IMR-90 (cell line): ENCODE measurements around the gene PRAME. TPM values are rescaled to one million over a fixed set of nuclear protein-coding genes. Genes with fewer than 3 reads are reported as not detected.

Experiments used
- ATAC-seq: fragments of 200-7000 bp; cut with Tn5 transposase; 2 replicates; pipeline ENCODE4 v1.9.1; 2020; ENCODE audit warnings: low read depth, mild to moderate bottlenecking, moderate library complexity
- BruUV-seq: library from RNA; stranded (reverse); fragments of 400-500 nt; replicated peaks from 2 replicates; lab custom pipeline; 2021; lab: Mats Ljungman, UMichigan
- CTCF ChIA-PET: fragments of 300-600 bp; formaldehyde crosslinking; extraction: SDS; loops from one replicate; lab custom pipeline; 2021; ENCODE audit warnings: antibody characterized with exemption; lab: Yijun Ruan, JAX
- POLR2A ChIA-PET: fragments of 300-600 bp; sonication (Branson Sonifier 250); formaldehyde crosslinking; loops from one replicate; lab custom pipeline; 2022; ENCODE audit warnings: antibody characterized with exemption; ENCODE audit not compliant: unreplicated experiment; lab: Charles Lee
- DNase-seq: peaks from one replicate; pipeline ENCODE4 v3.0.0; 2013
- H2AFZ ChIP-seq: replicated peaks from 2 replicates; pipeline ENCODE3; 2013; ENCODE audit warnings: low read length, mild to moderate bottlenecking; ENCODE audit not compliant: poor library complexity
- H2AK5ac ChIP-seq: 2 replicates; pipeline ENCODE4 v1.6.1; 2013; ENCODE audit warnings: low read depth, low read length, inconsistent platforms
- H2AK9ac ChIP-seq: replicated peaks from 2 replicates; pipeline ENCODE3; 2013; ENCODE audit warnings: mild to moderate bottlenecking, low read depth, low read length, moderate library complexity; ENCODE audit not compliant: poor library complexity
- H2BK120ac ChIP-seq: 2 replicates; pipeline ENCODE4 v1.6.1; 2013; ENCODE audit warnings: low read depth, low read length, inconsistent platforms
- H2BK15ac ChIP-seq: 3 replicates; pipeline ENCODE4 v1.6.1; 2013; ENCODE audit warnings: low read depth, low read length, inconsistent platforms
- H2BK20ac ChIP-seq: 2 replicates; pipeline ENCODE4 v1.6.1; 2013; ENCODE audit warnings: low read depth, mild to moderate bottlenecking, inconsistent platforms, low read length, moderate library complexity
- H2BK5ac ChIP-seq: 2 replicates; pipeline ENCODE4 v1.6.1; 2013; ENCODE audit warnings: mild to moderate bottlenecking, low read depth, low read length, inconsistent platforms; ENCODE audit not compliant: poor library complexity, severe bottlenecking
- H3K14ac ChIP-seq: replicated peaks from 2 replicates; pipeline ENCODE4 v1.6.1; 2013; ENCODE audit warnings: low read depth, low read length, inconsistent platforms
- H3K18ac ChIP-seq: 2 replicates; pipeline ENCODE4 v1.6.1; 2013; ENCODE audit warnings: low read depth, low read length, control low read depth
- H3K23ac ChIP-seq: 2 replicates; pipeline ENCODE4 v1.6.1; 2013; ENCODE audit warnings: low read depth, low read length, inconsistent platforms
- H3K27ac ChIP-seq: 2 replicates; pipeline ENCODE4 v1.5.1; 2013; ENCODE audit warnings: mild to moderate bottlenecking, control low read depth, low read length; ENCODE audit not compliant: insufficient read depth
- H3K27me3 ChIP-seq: 2 replicates; pipeline ENCODE4 v1.6.1; 2013; ENCODE audit warnings: low read length; ENCODE audit not compliant: control insufficient read depth, insufficient read depth
- H3K36me3 ChIP-seq: 2 replicates; pipeline ENCODE4 v1.6.1; 2013; ENCODE audit warnings: low read length, mixed read lengths; ENCODE audit not compliant: control insufficient read depth, insufficient read depth
- H3K4ac ChIP-seq: 2 replicates; pipeline ENCODE4 v1.6.1; 2013; ENCODE audit warnings: low read depth, low read length, inconsistent platforms
- H3K4me1 ChIP-seq: 2 replicates; pipeline ENCODE4 v1.6.1; 2013; ENCODE audit warnings: low read length, mixed read lengths; ENCODE audit not compliant: control insufficient read depth, insufficient read depth
- H3K4me2 ChIP-seq: 2 replicates; pipeline ENCODE4 v1.6.1; 2013; ENCODE audit warnings: low read depth, mild to moderate bottlenecking, control low read depth, low read length, moderate library complexity
- H3K4me3 ChIP-seq: 2 replicates; pipeline ENCODE4 v1.5.1; 2013; ENCODE audit warnings: low read depth, mild to moderate bottlenecking, control low read depth, low read length, moderate library complexity; ENCODE audit not compliant: insufficient read depth
- H3K56ac ChIP-seq: 2 replicates; pipeline ENCODE4 v1.6.1; 2013; ENCODE audit warnings: low read length, inconsistent platforms; ENCODE audit not compliant: insufficient read depth; ENCODE audit errors: extremely low read depth
- H3K79me1 ChIP-seq, 2 experiments: 2 replicates each; pipeline ENCODE4 v1.6.1; 2013; ENCODE audit warnings: low read length in 2 of 2, inconsistent platforms in 1 of 2, low read depth in 1 of 2
- H3K9ac ChIP-seq: 2 replicates; pipeline ENCODE4 v1.6.1; 2013; ENCODE audit warnings: low read depth, low read length, control low read depth
- H3K9me1 ChIP-seq: 2 replicates; pipeline ENCODE4 v1.6.1; 2013; ENCODE audit warnings: low read length, inconsistent platforms; ENCODE audit not compliant: insufficient read depth
- H3K9me3 ChIP-seq: 2 replicates; pipeline ENCODE4 v1.6.1; 2013; ENCODE audit warnings: low read length; ENCODE audit not compliant: control insufficient read depth, insufficient read depth
- H4K20me1 ChIP-seq: 2 replicates; pipeline ENCODE4 v1.6.1; 2013; ENCODE audit warnings: low read length, inconsistent platforms; ENCODE audit not compliant: insufficient read depth
- H4K5ac ChIP-seq: 2 replicates; pipeline ENCODE4 v1.6.1; 2013; ENCODE audit warnings: mild to moderate bottlenecking, low read depth, low read length, control low read depth
- H4K8ac ChIP-seq, 2 experiments: 2 replicates each; pipeline ENCODE4 v1.6.1; 2013; ENCODE audit warnings: low read depth in 2 of 2, low read length in 2 of 2, control low read depth in 1 of 2, inconsistent platforms in 1 of 2
- H4K91ac ChIP-seq: 2 replicates; pipeline ENCODE4 v1.6.1; 2013; ENCODE audit warnings: low read depth, low read length, inconsistent platforms; ENCODE audit not compliant: insufficient read depth
- POLR2A ChIP-seq: IDR thresholded peaks from 2 replicates; pipeline ENCODE4 v1.6.1; 2012; ENCODE audit warnings: mild to moderate bottlenecking, low read depth, low read length
- RCOR1 ChIP-seq: IDR thresholded peaks from 2 replicates; pipeline ENCODE4 v1.6.1; 2012; ENCODE audit warnings: mild to moderate bottlenecking, low read length, improper control_type of control experiment; ENCODE audit not compliant: insufficient replicate concordance
- SMC3 ChIP-seq: fragments of 150-350 bp; IDR thresholded peaks from 2 replicates; pipeline ENCODE4 v1.6.1; 2016; ENCODE audit warnings: low read depth, mild to moderate bottlenecking, antibody characterized with exemption, low read length, moderate library complexity
- WGBS, 2 experiments: methylation state at CpG; one replicate each; pipeline versions ENCODE4 v1.1.5 to v1.1.7; 2013; ENCODE audit warnings: missing lambda C conversion rate in 2 of 2; ENCODE audit not compliant: insufficient read length in 1 of 2; ENCODE audit errors: extremely low coverage in 2 of 2; 5-methylcytosine and 5-hydroxymethylcytosine counted together
- dilution Hi-C: fragments of 300-500 bp; cut with HindIII; formaldehyde crosslinking; loops from one replicate; pipeline ENCODE4 v1.14.3; 2018; ENCODE audit warnings: low sequenced_read_pairs; ENCODE audit not compliant: unreplicated experiment
- in situ Hi-C: fragments of 300-500 bp; cut with MboI; formaldehyde crosslinking; loops from 3 replicates; pipeline ENCODE4 v1.14.3; 2019; ENCODE audit warnings: low sequenced_read_pairs, inconsistent platforms, mixed read lengths
- intact Hi-C: fragments of 100-400 bp; cut with micrococcal nuclease; formaldehyde crosslinking; loops from 2 replicates; pipeline ENCODE4 v1.10.0; 2022
- polyA plus RNA-seq, 3 experiments: library from polyadenylated mRNA; depleted of rRNA; stranded (reverse); fragments of >200 nt; gene quantifications; 2 replicates each; pipeline ENCODE4 v1.2.3, GENCODE V29; 2012; ENCODE audit warnings: low replicate concordance in 1 of 3
- total RNA-seq: library from RNA; depleted of rRNA; stranded (reverse); fragments of >200 nt; gene quantifications from 2 replicates; pipeline ENCODE4 v1.2.3, GENCODE V29; 2012

Gene PRAME
- total and polyA plus RNA-seq, 2 of the 4 experiments (the other 2 are of a cell fraction): not detected

GRCh38 chr22:22536515-22536914 lies 22.6 kb downstream of the PRAME start:
- no CpG with 5 or more reads among the region's 6 CpGs for WGBS, 2 experiments
- Histone ChIP-seq H4K20me1 (no peaks in the 10 kb centered on the region), H2AFZ (no peak overlapping the region), H3K9me3 (no peaks in the 10 kb centered on the region), H3K36me3 (no peaks in the 10 kb centered on the region), H2AK5ac (no peak overlapping the region), H2BK20ac (no peak overlapping the region), H4K5ac (no peak overlapping the region), H3K9ac (no peak overlapping the region), H3K27me3 (no peaks in the 10 kb centered on the region), H2AK9ac (no peak overlapping the region), H3K4me3 (no peak overlapping the region), H3K4me1 (no peaks in the 10 kb centered on the region), H4K8ac (no peak overlapping the region), H3K79me1 (no peaks in the 10 kb centered on the region), H3K4ac (no peak overlapping the region), H3K23ac (no peak overlapping the region), H4K91ac (no peak overlapping the region), H2BK120ac (no peak overlapping the region), H3K56ac (no peak overlapping the region), H2BK5ac (no peak overlapping the region), H3K27ac (no peak overlapping the region), H2BK15ac (no peak overlapping the region), H3K9me1 (no peaks in the 10 kb centered on the region), H3K18ac (no peak overlapping the region), H3K4me2 (no peak overlapping the region), H3K14ac (no peak overlapping the region)
- dilution Hi-C loops (no loop called here), intact Hi-C loops (no loop called here), in situ Hi-C loops (no loop called here)
- no TSS peak for BruUV-seq
- ChIA-PET POLR2A (no interaction called here), CTCF (no interaction called here)
- TF ChIP-seq POLR2A (no peak), SMC3 (no peak), RCOR1 (no peak)
- DNase-seq (no peak), ATAC-seq (no peak)
